ENCODE data around the gene RAD21L1. TPM values are rescaled to one million over a fixed set of nuclear protein-coding genes. Genes with fewer than 3 reads are reported as not detected.
"Not testable (repeated sequence)": the region's sequence is repeated elsewhere in the genome, so short reads cannot be mapped to it uniquely, and the experiment has no call there.

RAD21L1 gene
- total RNA-seq, 1 donor from 2014 or later: 1.1 TPM

- no peak overlapping the region for H3K4me3 Mint-ChIP-seq (ENCODE audit: unreplicated experiment)
- H3K36me3 Mint-ChIP-seq (ENCODE audit: low read depth, unreplicated experiment): no peaks in the 10 kb centered on the region
- DNase-seq (ENCODE audit: low spot score): no peak
- H3K27me3 Mint-ChIP-seq (ENCODE audit: unreplicated experiment): no peaks in the 10 kb centered on the region
- no peaks in the 10 kb centered on the region for H3K9me3 Mint-ChIP-seq (ENCODE audit: unreplicated experiment)
- TF ChIP-seq CTCF (IDR thresholded peaks at IDR 0.05; ENCODE audit: unreplicated experiment): no peak
- H3K27ac Mint-ChIP-seq (ENCODE audit: unreplicated experiment): no peak overlapping the region
- H3K4me1 Mint-ChIP-seq (ENCODE audit: unreplicated experiment): peaks cover 17% of the 10 kb centered on the region
These were observed 11.0 kb upstream of the RAD21L1 start for GRCh38 chr20:1214838-1215261.

DNA sequence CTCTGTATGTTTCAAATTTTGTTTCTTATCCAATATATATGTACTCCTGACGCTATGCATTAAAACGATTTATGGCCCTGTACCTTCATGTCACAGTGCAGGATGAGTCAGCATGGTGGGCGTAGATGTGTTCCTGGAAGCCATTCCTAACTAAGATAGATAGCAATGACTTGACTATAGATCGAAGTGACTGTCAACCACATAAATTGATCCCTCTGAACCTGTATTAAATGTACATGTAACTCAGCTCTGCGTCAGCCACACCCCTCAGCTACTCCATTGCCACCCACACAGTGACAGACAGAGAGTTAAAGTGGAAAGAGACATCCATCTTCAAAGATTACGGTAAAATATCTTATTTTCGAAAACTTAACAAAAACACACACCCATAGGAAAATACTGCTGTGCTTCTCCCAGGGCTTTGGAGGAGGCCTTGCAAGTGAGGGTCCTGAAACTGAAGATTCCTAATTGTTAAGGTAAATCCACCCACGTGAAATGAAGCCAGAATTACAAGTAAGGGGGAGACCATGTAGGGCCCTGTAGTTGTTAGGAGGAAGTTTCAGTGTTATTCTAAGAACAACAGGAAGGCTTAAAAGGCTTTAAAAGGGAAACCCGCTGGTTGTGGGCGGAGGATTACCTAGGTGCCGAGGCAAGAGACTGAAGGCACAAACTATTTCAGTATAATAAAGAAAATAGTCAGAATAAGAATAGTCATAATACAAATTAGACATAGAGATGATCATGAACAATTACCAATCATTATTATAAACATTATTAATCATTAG, 10.3 kb upstream of the RAD21L1 start:
- Mint-ChIP-seq H3K4me3 (ENCODE audit: unreplicated experiment) (peak overlapping the region; percentile 15), H3K27me3 (ENCODE audit: unreplicated experiment) (no peaks in the 10 kb centered on the region), H3K9me3 (ENCODE audit: unreplicated experiment) (no peaks in the 10 kb centered on the region), H3K4me1 (ENCODE audit: unreplicated experiment) (peaks cover 17% of the 10 kb centered on the region), H3K36me3 (ENCODE audit: low read depth, unreplicated experiment) (no peaks in the 10 kb centered on the region), H3K27ac (ENCODE audit: unreplicated experiment) (peak overlapping the region; percentile 58)
- no peak for DNase-seq (ENCODE audit: low spot score)
- TF ChIP-seq CTCF (IDR thresholded peaks at IDR 0.05; ENCODE audit: unreplicated experiment): no peak

DNA sequence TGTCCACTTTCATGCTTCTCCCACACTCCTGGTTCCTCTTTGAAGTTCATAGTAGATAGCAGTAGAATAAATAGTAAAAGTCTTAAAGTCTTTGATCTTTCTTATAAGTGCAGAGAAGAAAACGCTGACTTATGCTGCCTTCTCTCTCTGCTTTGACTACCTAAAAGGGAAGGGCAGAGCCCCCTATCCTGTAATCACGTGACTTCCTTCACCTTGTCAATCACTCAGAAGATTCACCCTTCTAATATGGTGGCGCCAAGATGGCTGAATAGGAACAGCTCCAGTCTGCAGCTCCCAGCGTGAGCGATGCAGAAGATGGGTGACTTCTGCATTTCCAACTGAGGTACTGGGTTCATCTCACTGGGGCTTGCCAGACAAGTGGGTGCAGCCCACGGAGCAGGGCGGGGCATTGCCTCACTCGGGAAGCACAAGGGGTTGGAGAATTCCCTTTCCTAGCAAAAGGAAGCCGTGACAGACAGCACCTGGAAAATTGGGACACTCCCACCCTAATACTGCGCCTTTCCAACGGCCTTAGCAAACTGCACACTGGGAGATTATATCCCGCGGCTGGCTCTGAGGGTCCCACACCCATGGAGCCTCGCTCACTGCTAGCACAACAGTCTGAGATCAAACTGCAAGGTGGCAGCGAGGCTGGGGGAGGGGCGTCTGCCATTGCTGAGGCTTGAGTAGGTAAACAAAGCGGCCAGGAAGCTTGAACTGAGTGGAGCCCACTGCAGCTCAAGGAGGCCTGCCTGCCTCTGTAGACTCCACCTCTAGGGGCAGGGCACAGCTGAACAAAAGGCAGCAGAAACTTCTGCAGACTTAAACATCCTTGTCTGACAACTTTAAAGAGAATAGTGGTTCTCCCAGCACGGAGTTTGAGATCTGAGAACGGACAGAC, 9.1 kb upstream of the RAD21L1 start:
- H3K27me3 Mint-ChIP-seq (ENCODE audit: unreplicated experiment); H3K4me3 Mint-ChIP-seq (ENCODE audit: unreplicated experiment); DNase-seq (ENCODE audit: low spot score); H3K36me3 Mint-ChIP-seq (ENCODE audit: low read depth, unreplicated experiment); H3K27ac Mint-ChIP-seq (ENCODE audit: unreplicated experiment); H3K9me3 Mint-ChIP-seq (ENCODE audit: unreplicated experiment): not testable (repeated sequence)
- H3K4me1 Mint-ChIP-seq (ENCODE audit: unreplicated experiment): peaks cover 17% of the 10 kb centered on the region

DNA sequence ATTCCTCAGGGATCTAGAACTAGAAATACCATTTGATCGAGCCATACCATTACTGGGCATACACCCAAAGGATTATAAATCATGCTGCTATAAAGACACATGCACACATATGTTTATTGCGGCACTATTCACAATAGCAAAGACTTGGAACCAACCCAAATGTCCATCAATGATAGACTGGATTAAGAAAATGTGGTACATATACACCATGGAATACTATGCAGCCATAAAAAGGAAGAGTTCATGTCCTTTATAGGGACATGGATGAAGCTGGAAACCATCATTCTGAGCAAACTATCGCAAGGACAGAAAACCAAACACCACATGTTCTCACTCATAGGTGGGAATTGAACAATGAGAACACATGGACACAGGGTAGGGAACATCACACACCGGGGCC, 3.1 kb upstream of the RAD21L1 start:
- not testable (repeated sequence) for H3K4me1 Mint-ChIP-seq (ENCODE audit: unreplicated experiment); H3K27ac Mint-ChIP-seq (ENCODE audit: unreplicated experiment); DNase-seq (ENCODE audit: low spot score); H3K9me3 Mint-ChIP-seq (ENCODE audit: unreplicated experiment); H3K27me3 Mint-ChIP-seq (ENCODE audit: unreplicated experiment); H3K4me3 Mint-ChIP-seq (ENCODE audit: unreplicated experiment); H3K36me3 Mint-ChIP-seq (ENCODE audit: low read depth, unreplicated experiment)

DNA sequence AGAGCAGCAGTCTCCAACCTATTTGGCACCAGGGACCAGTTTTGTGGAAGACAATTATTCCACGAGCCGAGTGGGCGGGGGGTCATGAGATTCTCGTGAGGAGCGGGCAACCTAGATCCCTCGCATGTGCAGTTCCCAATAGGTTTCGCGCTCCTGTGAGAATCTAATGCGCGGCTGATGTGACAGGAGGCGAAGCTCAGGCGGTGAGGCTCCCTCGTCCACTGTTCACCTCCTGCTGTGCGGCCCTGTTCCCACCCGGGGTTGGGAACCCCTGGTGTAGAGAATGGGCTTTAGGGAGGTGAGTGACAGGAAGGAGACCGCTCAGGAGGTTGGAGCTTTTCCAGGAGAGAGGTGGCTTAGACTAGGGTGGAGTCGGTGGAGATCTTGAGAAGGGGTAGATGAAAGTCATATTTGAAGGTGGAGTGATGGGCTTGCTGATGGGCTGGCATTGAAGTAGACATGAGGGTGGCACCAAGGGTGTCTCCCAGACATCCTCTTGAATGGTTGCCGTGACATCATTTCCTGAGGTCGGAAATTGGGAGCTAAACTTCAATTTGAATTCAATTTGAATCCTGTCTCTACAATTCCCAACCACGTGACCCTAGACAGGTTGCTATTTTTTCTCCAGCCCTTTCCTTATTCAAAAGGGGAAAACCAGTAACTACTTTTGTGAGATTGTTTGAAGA, 1.5 kb upstream of the RAD21L1 start:
- no peaks in the 10 kb centered on the region for H3K36me3 Mint-ChIP-seq (ENCODE audit: low read depth, unreplicated experiment)
- no peak for DNase-seq (ENCODE audit: low spot score)
- no peak overlapping the region for H3K27ac Mint-ChIP-seq (ENCODE audit: unreplicated experiment)
- no peak overlapping the region for H3K4me3 Mint-ChIP-seq (ENCODE audit: unreplicated experiment)
- no peak for TF ChIP-seq CTCF (IDR thresholded peaks at IDR 0.05; ENCODE audit: unreplicated experiment)
- peaks cover 5% of the 10 kb centered on the region for H3K4me1 Mint-ChIP-seq (ENCODE audit: unreplicated experiment)
- H3K9me3 Mint-ChIP-seq (ENCODE audit: unreplicated experiment): no peaks in the 10 kb centered on the region
- H3K27me3 Mint-ChIP-seq (ENCODE audit: unreplicated experiment): peaks cover 5% of the 10 kb centered on the region

Measured in endothelial cell (in vitro differentiated cells).